CD4-positive, alpha-beta T cell treated with Interleukin-4 for 1 hour (primary cell): ENCODE results near the gene LRP5.
A peak's percentile ranks its signal among the peaks of the same experiment; 100 is the strongest.
"Not testable (repeated sequence)": the region's sequence is repeated elsewhere in the genome, so short reads cannot be mapped to it uniquely, and the experiment has no call there.

Experiments
- DNase-seq, 2 donors: peaks; one replicate each; pipeline ENCODE4 v3.0.0-alpha.2; 2020 to 2022

Gene LRP5

GRCh38 chr11:68471360-68472340 is 159.3 kb downstream of the LRP5 start:
- peak; percentile 42 to 43 for DNase-seq

DNA sequence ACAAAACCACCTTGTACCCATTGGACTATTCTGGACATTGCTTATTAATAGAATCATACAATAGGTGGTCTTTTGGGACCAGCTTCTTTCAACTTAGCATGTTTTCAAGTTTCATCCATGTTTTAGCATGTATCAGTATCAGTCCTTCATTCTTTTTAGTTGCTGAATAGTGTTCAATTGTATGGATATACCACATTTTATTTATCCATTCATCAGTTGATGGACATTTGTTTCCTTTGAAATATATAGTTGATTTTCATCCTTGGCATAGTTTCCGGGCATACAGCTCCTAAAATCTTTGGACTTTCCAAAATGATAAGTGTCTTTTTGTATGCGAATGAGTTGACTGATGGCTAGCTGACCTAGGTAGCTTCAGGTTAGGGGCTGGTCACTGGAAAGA is 160.4 kb downstream of the LRP5 start:
- DNase-seq, result no peak

DNA sequence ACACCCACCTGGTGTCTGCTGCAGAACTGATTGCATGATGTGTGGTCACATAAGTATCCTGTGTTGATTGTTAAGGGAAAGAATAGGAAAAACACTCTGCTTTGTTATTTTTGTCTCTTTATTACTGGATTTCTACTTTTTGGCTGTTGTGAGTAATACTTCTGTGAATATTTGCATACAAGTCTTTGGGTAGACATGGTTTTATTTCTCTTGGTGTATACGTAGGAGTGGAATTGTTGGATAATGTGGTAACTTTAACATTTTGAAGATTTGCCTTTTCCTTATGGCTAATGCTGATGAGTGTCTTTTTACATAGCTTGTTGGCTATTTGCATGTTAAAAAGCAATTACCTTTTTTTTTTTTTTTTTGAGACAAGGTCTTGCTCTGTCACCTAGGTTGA is 161.3 kb downstream of the LRP5 start:
- DNase-seq, result no peak

- not testable (repeated sequence) for DNase-seq
These were observed 163.2 kb downstream of the LRP5 start for GRCh38 chr11:68475626-68476025.

DNA sequence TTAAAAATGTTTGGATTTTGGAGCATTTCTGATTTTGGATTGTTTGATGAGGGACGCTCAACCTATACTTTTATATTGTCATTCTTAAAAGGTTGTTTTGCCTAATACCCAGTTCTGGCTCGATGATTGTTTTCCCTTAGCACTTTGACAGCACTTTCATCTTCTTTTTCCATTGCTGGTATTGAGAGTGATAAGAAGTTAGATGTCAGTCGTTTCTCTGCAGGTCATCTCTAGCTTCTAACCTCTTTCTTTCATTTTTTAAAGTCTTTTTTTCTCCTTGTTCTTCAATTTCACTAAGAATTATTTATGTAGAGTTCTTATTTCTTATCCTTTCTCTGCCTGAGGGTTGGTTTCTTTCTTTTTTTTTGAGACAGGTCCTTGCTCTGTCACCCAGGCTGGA is 167.0 kb downstream of the LRP5 start:
- no peak for DNase-seq

DNA sequence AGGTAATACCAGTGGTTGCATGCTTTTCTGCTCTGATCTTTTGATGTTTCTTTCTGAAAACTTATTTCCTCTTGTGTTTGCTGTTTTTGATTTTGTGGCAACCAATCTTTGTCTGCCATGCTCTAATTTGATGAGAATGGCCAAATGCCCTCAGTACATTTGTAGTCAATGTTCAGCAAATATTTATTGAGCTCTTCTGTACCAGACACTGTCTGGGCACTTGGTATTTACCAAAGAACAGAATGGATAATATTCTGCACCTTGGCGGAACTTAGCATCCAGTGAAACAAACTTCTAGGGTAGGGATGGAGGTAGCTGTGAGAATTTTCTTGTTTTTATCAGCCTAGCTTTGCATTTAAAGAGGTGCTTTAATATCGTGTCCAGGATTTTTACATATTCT is 167.8 kb downstream of the LRP5 start:
- DNase-seq, result no peak

GRCh38 chr11:68480852-68481510 is 168.6 kb downstream of the LRP5 start:
- DNase-seq, result no peak

- DNase-seq, result no peak
These were observed 169.3 kb downstream of the LRP5 start for GRCh38 chr11:68481579-68482240.

DNA sequence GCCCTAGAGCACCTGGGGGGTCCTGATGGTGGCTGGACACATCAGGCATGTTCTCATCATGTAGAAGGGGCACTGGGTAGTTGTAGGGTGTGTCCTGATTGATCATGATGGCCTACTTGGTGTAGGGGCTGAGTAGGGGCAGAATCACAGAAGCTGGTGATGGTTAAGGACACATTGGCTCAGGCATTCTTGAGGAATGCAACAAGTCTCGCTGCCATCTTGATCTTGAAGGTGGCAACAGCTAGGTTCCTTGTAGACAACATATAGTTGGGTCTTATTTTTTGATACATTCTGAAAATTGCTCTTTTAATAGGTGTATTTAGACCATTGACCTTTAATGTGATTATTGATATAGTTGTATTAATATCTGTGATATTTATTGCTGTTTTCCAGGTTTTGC is 176.2 kb downstream of the LRP5 start:
- DNase-seq, result no peak

DNA sequence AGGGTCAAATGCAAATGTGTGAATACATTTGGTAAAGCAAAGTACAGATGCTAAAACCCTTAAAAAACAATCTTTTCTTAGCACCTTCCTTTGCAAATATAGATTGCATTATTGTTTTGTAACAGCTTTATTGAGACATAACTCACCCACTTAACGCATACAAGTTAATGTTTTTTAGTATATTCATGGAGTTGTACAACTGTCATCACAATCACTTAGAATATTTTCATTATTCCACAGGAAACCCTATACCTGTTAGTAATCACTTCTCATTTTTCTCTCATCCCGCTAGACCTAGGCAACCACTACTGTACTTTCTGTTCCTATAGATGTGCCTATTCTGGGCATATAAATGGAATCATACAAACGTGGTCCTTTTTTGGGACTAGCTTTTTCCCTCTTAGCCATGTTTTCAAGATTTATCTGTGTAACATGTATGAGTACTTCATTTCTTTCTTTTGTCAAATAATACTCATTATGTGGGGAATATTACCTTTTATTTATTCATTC is 182.9 kb downstream of the LRP5 start:
- DNase-seq, result no peak

GRCh38 chr11:68495872-68496271 is 183.5 kb downstream of the LRP5 start:
- no peak for DNase-seq

GRCh38 chr11:68497761-68498160 is 185.4 kb downstream of the LRP5 start:
- DNase-seq, result no peak

DNA sequence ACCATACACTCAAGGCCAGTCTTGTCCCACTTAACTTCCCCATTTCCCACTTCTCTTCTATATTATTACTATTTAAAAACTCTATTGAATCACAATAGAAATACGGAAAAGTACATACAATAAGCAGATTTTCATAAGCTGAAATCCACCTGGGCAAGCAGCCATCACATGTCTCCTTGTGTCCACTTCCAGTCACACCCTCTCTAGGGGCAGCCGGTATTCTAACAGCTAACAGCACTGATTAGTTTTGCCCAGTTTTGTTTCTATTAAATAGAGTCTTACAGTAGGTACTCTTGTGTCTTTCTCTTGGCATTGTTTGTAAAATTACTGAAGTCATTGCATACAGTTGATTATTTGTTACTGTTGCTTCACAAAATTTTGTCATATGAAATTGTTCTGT is 185.9 kb downstream of the LRP5 start:
- no peak for DNase-seq
